GM15510 (cell line): ENCODE data around the gene CRADD.

Experiments used
- POLR2A ChIP-seq: IDR thresholded peaks from 3 replicates; pipeline ENCODE4 v1.6.1; 2011; ENCODE audit warnings: borderline replicate concordance; ENCODE audit not compliant: insufficient read length; ENCODE audit errors: extremely low read depth

CRADD gene

DNA sequence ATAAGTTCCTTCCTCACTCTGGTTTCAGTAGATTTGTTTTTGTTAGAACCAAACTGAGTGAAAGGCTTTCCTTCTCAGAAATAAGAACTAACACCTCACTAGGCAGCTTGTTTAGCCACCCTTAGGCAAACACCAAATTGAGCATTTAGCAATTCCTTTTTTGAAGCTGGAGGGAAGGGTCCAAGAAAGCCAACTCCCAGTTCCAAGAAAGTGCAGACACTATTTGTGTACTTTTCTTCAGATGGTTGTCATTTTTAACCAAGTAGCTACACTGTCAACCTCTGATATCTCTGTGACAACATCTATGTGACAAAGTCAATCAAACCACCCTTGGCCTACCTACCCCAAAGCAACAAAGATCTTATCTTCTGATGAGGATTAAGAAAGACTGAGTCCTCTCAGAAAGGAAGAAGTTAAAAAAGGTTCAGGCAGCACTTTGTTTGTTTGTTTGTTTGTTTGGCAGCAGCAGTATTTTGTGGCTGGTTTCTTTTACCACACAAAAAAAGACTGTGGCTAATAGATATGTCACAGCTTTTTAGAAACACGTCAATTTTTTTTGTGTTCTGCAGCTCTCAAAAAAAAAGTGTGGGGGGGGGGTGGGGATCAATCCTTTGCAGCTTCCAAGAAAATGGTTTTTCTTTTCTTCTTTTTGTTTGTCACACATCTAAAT is 203.8 kb downstream of the CRADD start:
- TF ChIP-seq POLR2A: no peak

DNA sequence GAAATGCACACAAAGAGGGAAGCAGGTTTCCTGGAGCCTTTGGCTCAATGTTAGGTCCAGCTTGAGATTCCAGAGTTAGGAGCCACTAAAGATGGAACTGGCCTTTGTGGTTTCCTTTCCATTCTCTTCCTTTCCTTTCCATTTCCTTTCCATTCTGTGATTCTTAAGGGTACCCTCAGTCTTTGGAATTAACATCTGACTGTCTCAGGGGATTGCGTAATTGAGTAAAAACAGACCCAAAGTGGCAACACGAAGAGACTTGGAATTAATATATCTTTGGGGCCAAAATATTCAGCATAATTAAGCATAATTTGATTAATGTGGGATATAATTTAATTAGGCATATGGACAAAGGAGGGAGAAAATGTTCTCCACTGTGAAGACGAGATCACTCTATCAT is 205.6 kb downstream of the CRADD start:
- no peak for TF ChIP-seq POLR2A

DNA sequence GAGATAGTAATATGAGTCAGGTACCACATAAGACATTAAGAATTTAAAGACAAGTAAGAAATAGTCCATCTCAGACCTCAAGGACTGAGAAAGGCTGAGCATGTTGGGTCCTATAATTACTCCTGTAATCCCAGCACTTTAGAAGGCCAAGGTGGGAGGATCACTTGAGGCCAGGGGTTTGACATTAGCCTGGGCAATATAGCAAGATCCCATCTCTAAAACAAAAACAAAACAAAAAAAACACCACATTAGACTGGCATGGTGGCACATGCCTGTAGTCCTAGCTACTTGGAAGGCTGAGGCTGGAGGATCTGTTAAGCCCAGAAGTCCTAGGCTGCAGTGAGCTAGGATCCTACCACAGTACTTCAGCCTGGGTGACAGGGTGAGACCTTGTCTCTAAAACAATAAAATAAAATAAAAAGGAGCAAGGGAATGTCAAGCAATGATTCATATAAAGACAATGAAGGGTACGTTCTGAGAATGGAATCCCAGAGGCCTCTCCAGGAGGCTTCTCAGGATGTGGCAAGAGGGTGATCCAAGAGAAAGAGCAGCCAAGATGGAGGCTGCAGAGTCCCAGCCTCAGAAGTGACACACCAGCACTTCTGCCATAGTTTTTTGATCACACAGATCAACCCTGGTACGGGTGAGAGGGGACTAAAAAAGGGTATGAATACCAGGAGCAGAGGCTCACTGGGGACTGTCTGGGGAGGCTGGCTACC is 206.4 kb downstream of the CRADD start:
- no peak for TF ChIP-seq POLR2A

DNA sequence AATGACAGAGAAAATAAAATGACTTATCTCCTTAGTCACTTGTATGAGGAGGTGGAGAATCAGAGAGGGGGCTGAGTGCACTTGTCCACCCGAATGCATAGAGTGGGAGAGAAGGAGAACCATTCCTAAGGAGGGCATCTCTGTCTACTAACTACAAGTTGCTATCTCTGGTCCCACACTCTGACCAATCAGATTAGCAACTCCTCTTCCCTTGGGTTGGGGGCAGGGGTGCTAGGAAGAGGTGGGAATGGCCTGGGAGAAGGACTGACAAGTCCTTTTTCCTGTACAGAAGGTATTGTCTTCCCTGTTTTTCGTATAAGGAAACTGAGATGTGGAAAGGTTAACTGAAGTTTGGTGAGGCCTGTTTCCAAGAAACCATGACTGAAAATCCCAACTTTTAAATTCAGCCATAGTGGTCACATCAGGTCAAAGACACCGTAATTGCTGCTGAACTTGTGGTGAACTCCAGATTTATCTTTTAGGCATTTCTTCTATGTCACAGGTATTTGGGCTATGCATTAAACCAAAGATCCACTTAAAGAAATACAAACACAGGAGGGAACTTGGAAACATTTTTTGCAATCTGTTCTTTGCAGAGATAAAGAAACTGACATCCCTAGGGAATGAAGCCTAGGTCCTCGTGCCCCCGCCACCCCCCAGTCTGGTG is 207.8 kb downstream of the CRADD start:
- TF ChIP-seq POLR2A: no peak

DNA sequence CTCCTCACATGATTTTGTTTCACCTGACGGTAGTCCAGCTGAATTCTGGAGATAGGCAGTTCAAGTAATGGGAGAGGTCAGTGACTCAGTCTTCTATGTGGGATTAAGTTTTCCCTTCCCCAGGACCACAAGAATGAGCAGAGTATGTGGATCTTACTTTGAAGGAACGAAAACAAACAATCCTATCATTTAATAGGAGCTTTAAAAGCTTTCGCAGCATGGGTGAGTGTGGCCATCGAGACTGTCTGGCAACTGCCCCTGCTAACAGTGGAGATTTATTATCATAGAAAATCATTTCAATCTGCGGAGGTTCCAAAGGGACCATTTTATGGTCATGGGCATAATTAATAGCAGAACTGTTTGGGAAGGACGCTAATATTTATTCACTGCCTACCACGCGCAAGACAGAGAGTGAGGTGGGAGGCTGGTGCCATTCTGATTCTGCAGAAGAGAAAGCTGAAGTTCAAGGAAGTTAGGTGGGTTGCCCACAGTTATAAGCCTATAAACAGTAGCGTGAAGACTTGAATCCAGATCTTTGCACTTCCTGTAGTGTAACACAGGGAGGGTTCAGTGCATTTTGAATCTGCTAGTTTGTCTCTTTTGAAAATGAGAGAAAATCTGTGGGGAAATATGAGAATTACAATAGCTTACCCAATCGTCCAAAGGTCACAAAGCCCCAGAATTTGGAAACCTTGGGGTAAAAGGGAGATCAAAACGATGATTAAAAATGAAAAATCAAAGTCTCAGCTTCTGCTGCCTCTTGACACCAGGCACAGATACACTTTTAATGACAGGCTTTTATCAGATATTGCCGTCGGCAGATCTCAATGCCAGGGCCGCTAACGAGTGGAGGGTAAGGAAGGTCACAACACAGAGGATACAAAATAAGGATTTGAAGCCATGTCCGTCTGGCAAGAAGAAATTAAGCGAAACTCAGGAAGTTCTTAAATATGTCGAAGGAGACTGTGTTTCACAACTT is 209.6 kb downstream of the CRADD start:
- TF ChIP-seq POLR2A: no peak

DNA sequence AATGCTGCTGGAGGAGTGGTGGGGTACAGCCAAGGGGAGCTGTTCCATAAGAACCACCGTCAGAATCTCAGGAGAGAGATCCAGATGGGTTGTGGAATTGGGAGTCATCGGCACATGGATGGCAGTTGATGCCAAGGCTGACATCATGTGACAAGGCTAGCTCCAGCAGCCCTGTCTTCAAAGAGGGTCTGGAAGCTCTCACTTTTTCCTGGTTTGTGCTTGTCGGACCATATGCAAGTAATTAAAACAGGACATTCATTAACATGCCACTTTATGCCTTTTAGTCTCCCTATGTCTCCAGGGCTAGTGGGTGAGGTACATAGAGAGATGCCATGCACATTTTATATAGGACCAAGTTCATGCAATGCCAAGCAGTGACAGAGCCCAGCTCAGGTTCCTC is 211.8 kb downstream of the CRADD start:
- no peak for TF ChIP-seq POLR2A

DNA sequence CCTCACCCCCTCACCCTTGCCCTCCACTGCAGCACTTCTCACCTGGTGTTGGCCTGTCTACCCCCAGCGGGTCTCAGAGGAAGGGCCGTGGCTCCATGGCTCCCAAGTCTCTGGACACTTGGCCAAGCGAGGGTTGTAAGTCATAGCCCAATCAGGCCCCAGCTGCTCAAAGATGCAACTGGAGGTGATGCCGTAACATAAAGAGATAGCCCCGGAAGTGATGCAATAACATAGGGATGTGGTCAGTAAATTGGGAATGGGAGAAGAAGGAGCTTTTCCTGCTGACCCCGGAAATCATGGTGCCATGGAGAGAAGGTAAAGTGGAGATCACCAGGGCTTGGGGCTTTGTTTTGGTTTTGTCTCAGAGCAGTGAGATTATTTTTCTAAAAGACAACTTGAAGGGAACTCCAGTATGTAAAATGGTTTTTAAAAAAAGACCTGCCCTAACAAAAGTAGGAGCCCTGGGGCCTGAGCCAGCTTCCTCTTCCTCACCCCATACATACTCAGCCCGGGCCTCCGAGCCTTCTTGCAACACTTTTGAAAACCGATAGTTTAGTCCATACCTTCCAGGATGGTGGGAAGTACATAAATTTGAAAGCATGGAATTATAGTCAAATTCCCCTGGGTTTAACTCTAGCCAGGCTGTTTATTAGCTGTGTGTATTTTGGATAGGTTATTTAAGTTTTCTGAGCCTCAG is 212.5 kb downstream of the CRADD start:
- TF ChIP-seq POLR2A: no peak

DNA sequence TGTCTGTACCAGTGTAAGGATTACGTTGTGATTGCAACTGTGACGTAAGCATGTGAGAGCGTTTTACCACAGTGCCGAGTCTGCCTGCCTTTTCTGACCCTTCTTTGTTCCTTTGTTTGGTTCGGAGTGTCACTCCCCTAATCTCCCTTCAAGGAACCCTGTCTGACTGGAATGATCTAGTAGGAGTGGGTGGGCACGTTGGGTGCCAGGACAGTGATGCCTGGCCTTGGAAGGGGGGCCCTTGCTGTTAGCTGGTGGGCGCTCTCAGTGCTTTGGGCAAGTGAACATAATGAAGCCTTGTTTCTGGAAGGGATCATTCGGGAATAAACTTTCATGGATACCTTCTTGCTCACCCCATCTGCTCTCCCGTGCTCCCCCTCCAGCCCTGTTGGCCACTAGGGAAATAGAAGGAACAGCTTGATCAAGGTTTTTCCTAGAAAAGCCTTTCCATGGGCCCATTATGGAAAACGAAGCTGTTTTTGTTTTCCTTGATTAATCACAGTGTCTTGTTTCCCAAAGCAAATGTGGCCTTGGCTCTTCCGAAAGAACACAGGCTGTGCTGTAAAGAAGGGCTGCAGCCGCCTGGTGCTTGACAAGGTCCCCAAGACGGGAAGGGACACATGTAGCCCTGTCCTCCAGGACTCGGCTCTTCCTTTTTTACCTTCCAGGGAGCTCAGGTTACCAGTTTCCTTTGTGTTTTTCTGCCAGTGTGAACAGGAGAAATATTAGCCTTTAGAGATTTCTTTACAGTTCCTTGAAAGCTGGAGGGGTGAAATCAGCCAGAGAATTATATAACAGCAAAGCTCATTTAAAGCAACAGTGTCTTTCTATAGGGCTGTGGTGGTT is 215.5 kb downstream of the CRADD start:
- TF ChIP-seq POLR2A: no peak

DNA sequence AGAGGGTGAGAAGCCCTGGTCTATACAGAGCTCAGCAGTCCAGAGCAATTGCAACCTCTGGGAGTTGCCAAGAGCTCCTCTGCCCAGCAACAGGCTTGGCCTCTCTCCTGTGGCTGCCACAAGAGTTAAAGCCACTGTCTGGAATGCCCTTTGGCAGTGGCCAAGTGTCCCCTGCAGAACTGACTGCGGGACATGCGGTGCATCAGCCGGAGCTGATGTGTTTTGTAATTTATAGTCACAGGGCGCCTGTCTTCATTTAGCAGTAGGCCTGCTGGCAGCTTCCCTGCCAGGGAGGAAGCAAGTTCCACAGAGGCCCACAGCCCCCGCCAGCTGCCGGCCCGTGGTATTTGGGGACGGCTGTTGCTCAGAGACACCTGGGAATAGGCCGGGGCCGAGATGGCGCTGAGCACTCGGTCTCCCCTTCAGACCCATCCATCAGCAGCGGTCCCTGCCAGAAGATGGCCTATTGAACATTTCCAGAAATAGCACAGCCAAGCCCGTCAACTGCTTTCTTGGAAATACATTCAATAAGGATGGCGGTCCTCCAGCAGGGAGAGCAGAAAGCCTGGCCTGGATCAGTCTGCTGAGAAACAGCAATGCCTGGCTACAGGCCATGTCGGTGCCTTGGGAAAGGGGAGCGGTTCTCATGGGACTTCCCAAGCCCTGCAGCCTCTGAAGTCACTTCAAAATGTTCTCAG is 217.4 kb downstream of the CRADD start:
- no peak for TF ChIP-seq POLR2A

DNA sequence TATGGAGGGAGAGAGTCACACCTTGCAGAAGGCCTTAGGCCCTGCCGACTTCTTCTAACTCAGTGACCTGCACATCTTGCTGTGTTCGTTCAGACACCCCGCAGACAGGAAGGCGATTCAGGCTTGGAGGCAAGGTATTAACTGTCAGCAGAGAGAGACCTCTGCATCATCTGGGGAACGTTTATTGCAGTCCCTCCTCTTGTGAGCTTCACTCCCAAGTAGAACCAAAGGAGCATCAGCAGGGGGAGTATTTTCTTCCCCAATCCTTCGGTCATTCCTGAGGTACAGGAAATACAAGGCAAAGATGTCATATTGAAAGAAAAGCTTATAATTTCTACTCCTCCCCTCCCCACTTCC is 217.9 kb downstream of the CRADD start:
- TF ChIP-seq POLR2A: no peak

DNA sequence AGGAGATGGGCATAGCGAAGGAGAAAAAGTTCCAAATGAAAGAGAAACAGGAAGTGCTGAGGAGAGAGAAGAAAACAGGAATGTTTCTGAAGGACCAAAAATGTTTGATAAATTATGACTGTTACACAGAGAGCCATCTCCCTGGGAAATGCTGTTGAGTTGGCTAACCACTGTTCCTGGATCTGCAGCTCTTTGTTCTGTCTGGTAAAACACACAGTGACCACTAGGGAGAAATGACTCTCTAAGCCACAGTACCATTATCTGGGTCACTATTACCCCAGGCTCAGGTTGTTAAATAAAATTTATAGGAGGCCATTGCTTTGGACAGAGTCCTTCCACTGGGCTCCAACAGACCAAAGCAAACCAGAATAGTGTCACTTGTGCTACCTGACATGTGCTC is 219.3 kb downstream of the CRADD start:
- no peak for TF ChIP-seq POLR2A

DNA sequence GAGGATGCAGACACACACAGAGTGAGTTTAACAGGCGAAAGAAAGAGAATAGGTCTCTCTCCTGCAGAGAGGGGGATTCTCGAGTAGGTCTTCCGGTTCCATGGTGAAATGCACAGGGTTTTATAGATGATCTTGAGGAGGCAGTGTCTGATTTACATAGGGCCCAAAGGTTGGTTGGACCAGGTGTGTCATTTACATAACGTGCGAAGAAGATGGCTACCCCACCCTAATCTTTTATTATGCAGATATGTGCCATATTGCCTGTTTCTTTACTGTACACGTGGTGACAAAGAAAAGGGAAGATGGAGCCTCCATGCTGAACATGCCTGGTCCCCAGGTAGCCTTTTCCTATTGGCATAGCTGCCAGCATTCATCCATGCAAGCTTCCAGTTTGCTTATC is 219.8 kb downstream of the CRADD start:
- TF ChIP-seq POLR2A: no peak

DNA sequence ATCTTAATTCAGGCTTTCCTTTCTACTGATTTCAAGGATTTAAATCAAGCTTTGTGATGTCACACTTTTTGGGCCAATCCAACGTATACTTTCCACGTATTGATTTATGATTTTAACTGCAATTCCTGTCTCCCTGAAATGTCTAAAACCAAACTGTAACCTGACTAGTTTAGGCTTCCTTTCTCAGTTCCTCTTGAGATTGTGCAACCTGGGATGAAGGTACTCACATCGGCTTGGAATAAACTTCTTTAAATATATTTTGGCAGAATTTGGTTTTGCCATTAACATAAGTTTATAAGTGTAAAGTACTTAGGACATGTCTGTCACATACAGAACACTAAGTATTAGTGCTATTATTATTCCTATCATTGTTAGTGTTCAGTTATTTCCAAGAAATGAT is 224.6 kb downstream of the CRADD start:
- no peak for TF ChIP-seq POLR2A
